ENCODE results near the gene SEMA3C.

Gene SEMA3C

DNA sequence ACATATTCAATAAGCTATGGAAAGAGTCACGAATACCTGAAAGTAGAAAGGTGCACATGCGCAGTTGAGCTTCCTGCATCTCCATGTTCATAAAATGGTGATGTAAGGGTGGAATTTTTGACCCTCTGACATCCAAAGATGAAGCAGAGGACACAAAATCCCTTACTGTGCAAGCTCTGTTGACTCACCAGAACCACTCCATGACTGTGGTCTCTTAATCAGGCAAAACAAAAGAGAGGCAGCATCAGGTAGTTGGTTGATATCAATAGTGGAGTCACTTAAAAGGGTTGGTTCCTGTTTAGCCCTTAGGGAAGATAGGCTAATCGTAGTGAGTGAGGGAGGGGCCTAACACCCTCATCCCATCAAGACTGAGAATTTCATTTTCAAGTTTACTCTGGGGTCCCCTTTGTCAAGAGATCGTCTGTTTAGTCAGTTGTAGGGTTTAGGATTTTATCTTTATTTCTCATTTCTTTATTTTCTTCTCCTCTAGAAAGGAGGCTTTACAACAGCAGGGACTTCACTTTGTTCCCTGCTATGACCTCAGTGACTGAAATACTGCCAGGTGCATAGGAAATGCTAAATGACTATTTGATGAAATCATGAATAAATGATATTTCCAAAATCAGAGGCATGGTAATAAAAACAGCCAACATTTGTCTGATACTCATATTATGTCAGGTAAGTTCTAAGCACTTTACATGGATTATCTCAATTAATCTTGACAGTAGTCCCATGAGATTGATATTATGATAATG lies 182.3 kb downstream of the SEMA3C start:
- no peak overlapping the region for H3K27ac ChIP-seq (ENCODE audit: low read depth, low read length)

GRCh38 chr7:80735330-80735729 lies 183.5 kb downstream of the SEMA3C start:
- Histone ChIP-seq H3K9ac (ENCODE audit: low read length in 5 of 5) (no peak overlapping the region), H3K27ac (ENCODE audit: low read depth, low read length) (no peak overlapping the region), H3K9me3 (ENCODE audit: control insufficient read depth in 5 of 5, low read length in 5 of 5) (no peaks in the 10 kb centered on the region), H3K36me3 (ENCODE audit: control insufficient read depth in 5 of 5, insufficient read depth in 5 of 5, low read length in 5 of 5) (no peaks in the 10 kb centered on the region), H3K4me3 (ENCODE audit: low read depth in 1 of 5, low read length in 5 of 5) (no peak overlapping the region), H3K27me3 (ENCODE audit: control insufficient read depth in 5 of 5, insufficient read depth in 4 of 5, low read length in 5 of 5) (no peaks in the 10 kb centered on the region), H3K4me1 (ENCODE audit: control insufficient read depth in 5 of 5, insufficient read depth in 5 of 5, low read length in 5 of 5) (no peaks in the 10 kb centered on the region)

More for the DNA sequence above, 182.3 kb downstream of the SEMA3C start:
- H3K9me3 ChIP-seq (ENCODE audit: control insufficient read depth in 5 of 5, low read length in 5 of 5): no peaks in the 10 kb centered on the region
- no peaks in the 10 kb centered on the region for H3K27me3 ChIP-seq (ENCODE audit: control insufficient read depth in 5 of 5, insufficient read depth in 4 of 5, low read length in 5 of 5)
- no peaks in the 10 kb centered on the region for H3K36me3 ChIP-seq (ENCODE audit: control insufficient read depth in 5 of 5, insufficient read depth in 5 of 5, low read length in 5 of 5)
- H3K4me1 ChIP-seq (ENCODE audit: control insufficient read depth in 5 of 5, insufficient read depth in 5 of 5, low read length in 5 of 5): no peaks in the 10 kb centered on the region
- no peak overlapping the region for H3K9ac ChIP-seq (ENCODE audit: low read length in 5 of 5)
- no peak overlapping the region for H3K4me3 ChIP-seq (ENCODE audit: low read depth in 1 of 5, low read length in 5 of 5)

- Histone ChIP-seq H3K27ac (ENCODE audit: low read depth, low read length) (no peak overlapping the region), H3K27me3 (ENCODE audit: control insufficient read depth in 5 of 5, insufficient read depth in 4 of 5, low read length in 5 of 5) (no peaks in the 10 kb centered on the region)
Observed at GRCh38 chr7:80734011-80734410, 184.8 kb downstream of the SEMA3C start.

DNA sequence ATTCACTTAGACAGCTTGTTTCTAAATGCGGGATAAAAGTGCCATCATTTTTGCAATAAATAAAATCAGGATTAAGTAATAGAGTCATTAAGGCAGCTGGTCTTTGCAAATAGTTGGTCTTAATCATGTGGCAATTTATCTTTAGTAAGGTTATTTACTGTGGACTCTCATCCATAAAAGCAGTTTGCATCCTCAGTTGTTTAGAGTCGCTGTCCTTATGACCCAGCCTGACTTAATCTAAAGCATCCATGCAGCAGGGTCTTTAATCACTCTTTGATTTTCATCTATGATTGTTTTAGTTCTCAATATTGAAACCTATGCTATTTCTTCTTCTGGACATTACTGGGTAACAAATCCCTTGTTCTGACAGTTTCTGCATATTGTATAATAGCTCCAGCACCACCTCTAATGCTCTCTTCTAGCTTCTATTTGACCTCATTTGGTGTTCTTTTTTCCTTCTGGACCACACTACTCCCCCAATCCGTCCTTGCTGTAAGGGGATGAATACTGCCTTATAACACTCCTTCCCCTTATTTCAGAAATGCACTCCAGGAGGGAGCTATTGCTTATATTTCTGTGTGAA lies 185.4 kb downstream of the SEMA3C start:
- no peaks in the 10 kb centered on the region for H3K27me3 ChIP-seq (ENCODE audit: control insufficient read depth in 5 of 5, insufficient read depth in 4 of 5, low read length in 5 of 5)
- H3K27ac ChIP-seq (ENCODE audit: low read depth, low read length): no peak overlapping the region
- H3K9ac ChIP-seq (ENCODE audit: low read length in 5 of 5): no peak overlapping the region
- H3K4me1 ChIP-seq (ENCODE audit: control insufficient read depth in 5 of 5, insufficient read depth in 5 of 5, low read length in 5 of 5): peaks cover 0 to 14% (median 10%) of the 10 kb centered on the region in 5 donors
- no peaks in the 10 kb centered on the region for H3K9me3 ChIP-seq (ENCODE audit: control insufficient read depth in 5 of 5, low read length in 5 of 5)
- H3K4me3 ChIP-seq (ENCODE audit: low read depth in 1 of 5, low read length in 5 of 5): no peak overlapping the region
- H3K36me3 ChIP-seq (ENCODE audit: control insufficient read depth in 5 of 5, insufficient read depth in 5 of 5, low read length in 5 of 5): no peaks in the 10 kb centered on the region

More at GRCh38 chr7:80734011-80734410, 184.8 kb downstream of the SEMA3C start:
- no peaks in the 10 kb centered on the region for H3K36me3 ChIP-seq (ENCODE audit: control insufficient read depth in 5 of 5, insufficient read depth in 5 of 5, low read length in 5 of 5)
- H3K4me1 ChIP-seq (ENCODE audit: control insufficient read depth in 5 of 5, insufficient read depth in 5 of 5, low read length in 5 of 5): peaks cover 0 to 13% (median 10%) of the 10 kb centered on the region in 5 donors
- H3K9me3 ChIP-seq (ENCODE audit: control insufficient read depth in 5 of 5, low read length in 5 of 5): no peaks in the 10 kb centered on the region
- H3K4me3 ChIP-seq (ENCODE audit: low read depth in 1 of 5, low read length in 5 of 5): no peak overlapping the region
- no peak overlapping the region for H3K9ac ChIP-seq (ENCODE audit: low read length in 5 of 5)

- H3K4me1 ChIP-seq (ENCODE audit: control insufficient read depth in 5 of 5, insufficient read depth in 5 of 5, low read length in 5 of 5): peaks cover 0 to 14% (median 10%) of the 10 kb centered on the region in 5 donors
- H3K27ac ChIP-seq (ENCODE audit: low read depth, low read length): no peak overlapping the region
- no peak overlapping the region for H3K4me3 ChIP-seq (ENCODE audit: low read depth in 1 of 5, low read length in 5 of 5)
- H3K36me3 ChIP-seq (ENCODE audit: control insufficient read depth in 5 of 5, insufficient read depth in 5 of 5, low read length in 5 of 5): no peaks in the 10 kb centered on the region
- H3K9ac ChIP-seq (ENCODE audit: low read length in 5 of 5): no peak overlapping the region
- no peaks in the 10 kb centered on the region for H3K9me3 ChIP-seq (ENCODE audit: control insufficient read depth in 5 of 5, low read length in 5 of 5)
- H3K27me3 ChIP-seq (ENCODE audit: control insufficient read depth in 5 of 5, insufficient read depth in 4 of 5, low read length in 5 of 5): no peaks in the 10 kb centered on the region
Observed at GRCh38 chr7:80732630-80733029, 186.2 kb downstream of the SEMA3C start.

DNA sequence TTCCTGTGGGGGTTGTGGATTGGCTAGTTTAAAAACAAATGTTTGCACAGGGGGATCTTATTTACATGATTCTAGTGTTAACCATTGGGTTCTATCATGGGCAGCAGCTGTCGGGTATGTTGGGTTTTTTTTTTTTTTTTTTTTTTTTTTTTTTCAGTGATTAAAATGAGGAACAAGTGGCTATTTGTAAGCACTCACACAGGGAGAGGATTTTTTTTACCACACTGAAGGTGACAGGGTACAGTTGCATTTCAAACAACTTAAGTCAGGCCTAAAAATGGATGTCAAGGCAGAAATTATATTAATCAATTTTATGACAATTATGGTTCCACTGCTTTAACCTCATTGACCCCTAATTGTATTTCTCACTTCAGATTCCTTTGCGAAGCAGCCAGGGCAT lies 187.6 kb downstream of the SEMA3C start:
- Histone ChIP-seq H3K4me3 (ENCODE audit: low read depth in 1 of 5, low read length in 5 of 5) (no peak overlapping the region), H3K9ac (ENCODE audit: low read length in 5 of 5) (no peak overlapping the region), H3K27ac (ENCODE audit: low read depth, low read length) (no peak overlapping the region), H3K9me3 (ENCODE audit: control insufficient read depth in 5 of 5, low read length in 5 of 5) (no peaks in the 10 kb centered on the region), H3K4me1 (ENCODE audit: control insufficient read depth in 5 of 5, insufficient read depth in 5 of 5, low read length in 5 of 5) (peaks cover 0 to 14% (median 10%) of the 10 kb centered on the region in 5 donors), H3K36me3 (ENCODE audit: control insufficient read depth in 5 of 5, insufficient read depth in 5 of 5, low read length in 5 of 5) (no peaks in the 10 kb centered on the region), H3K27me3 (ENCODE audit: control insufficient read depth in 5 of 5, insufficient read depth in 4 of 5, low read length in 5 of 5) (no peaks in the 10 kb centered on the region)

DNA sequence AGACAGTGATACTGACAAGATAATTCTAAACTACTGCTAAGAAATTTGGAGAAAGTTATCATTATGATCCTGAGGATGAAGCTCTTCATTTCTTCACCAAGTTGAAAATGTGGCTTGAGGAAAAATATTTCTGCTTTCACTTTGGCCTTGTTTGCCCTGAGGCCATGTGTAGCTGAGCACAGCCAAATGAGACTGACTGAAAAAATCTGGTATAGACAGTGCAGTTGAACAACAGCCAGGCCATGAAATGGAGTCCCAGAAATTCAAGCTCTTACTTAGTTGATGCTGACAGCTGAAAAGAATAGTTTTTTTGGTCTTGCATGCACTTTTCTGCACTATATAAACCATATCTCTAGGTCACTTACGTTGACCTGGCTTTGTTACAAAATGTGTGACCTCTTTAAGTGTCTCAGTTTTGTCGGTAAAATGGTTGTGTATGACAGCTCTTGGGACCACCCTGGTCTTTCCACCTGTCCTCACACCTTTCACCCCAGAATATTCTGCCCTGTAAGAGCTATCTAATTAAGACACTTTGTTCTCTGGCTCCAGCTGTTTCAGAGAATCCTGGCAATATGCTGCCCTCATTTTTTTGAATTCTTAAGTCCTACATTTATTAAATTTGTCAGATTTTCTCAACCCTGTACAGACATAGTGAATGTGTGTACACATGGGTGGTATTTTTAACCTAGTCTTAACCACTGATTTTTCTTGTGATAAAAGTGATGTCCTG lies 189.1 kb downstream of the SEMA3C start:
- H3K27me3 ChIP-seq (ENCODE audit: control insufficient read depth in 5 of 5, insufficient read depth in 4 of 5, low read length in 5 of 5): no peaks in the 10 kb centered on the region
- H3K9ac ChIP-seq (ENCODE audit: low read length in 5 of 5): no peak overlapping the region
- no peak overlapping the region for H3K4me3 ChIP-seq (ENCODE audit: low read depth in 1 of 5, low read length in 5 of 5)
- no peaks in the 10 kb centered on the region for H3K36me3 ChIP-seq (ENCODE audit: control insufficient read depth in 5 of 5, insufficient read depth in 5 of 5, low read length in 5 of 5)
- peak overlapping the region; percentile 27 for H3K27ac ChIP-seq (ENCODE audit: low read depth, low read length)
- peaks cover 0 to 20% (median 11%) of the 10 kb centered on the region in 5 donors for H3K4me1 ChIP-seq (ENCODE audit: control insufficient read depth in 5 of 5, insufficient read depth in 5 of 5, low read length in 5 of 5)
- no peaks in the 10 kb centered on the region for H3K9me3 ChIP-seq (ENCODE audit: control insufficient read depth in 5 of 5, low read length in 5 of 5)

DNA sequence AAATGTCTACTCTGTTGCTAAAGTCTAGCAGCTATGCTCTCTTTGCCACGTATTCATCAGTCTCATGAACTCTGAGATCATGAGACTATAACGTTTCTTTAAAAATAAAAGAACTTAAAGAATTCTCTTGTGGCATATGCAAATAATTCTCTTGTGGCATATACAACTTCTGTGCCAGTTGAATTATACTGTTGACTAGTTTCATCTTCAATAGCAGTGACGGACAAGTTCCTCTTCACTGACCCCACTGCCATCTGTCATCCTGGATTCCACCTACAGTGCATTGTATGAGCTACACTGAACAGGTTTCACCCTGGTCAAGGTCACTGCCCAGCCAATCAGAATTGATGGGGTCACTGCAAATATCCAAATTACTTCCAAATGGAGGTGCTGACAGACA lies 192.2 kb downstream of the SEMA3C start:
- no peak overlapping the region for H3K4me3 ChIP-seq (ENCODE audit: low read depth in 1 of 5, low read length in 5 of 5)
- no peaks in the 10 kb centered on the region for H3K27me3 ChIP-seq (ENCODE audit: control insufficient read depth in 5 of 5, insufficient read depth in 4 of 5, low read length in 5 of 5)
- H3K9me3 ChIP-seq (ENCODE audit: control insufficient read depth in 5 of 5, low read length in 5 of 5): no peaks in the 10 kb centered on the region
- H3K36me3 ChIP-seq (ENCODE audit: control insufficient read depth in 5 of 5, insufficient read depth in 5 of 5, low read length in 5 of 5): no peaks in the 10 kb centered on the region
- H3K4me1 ChIP-seq (ENCODE audit: control insufficient read depth in 5 of 5, insufficient read depth in 5 of 5, low read length in 5 of 5): peaks cover 3 to 43% (median 25%) of the 10 kb centered on the region in 5 donors
- no peak overlapping the region for H3K9ac ChIP-seq (ENCODE audit: low read length in 5 of 5)
- H3K27ac ChIP-seq (ENCODE audit: low read depth, low read length): no peak overlapping the region

DNA sequence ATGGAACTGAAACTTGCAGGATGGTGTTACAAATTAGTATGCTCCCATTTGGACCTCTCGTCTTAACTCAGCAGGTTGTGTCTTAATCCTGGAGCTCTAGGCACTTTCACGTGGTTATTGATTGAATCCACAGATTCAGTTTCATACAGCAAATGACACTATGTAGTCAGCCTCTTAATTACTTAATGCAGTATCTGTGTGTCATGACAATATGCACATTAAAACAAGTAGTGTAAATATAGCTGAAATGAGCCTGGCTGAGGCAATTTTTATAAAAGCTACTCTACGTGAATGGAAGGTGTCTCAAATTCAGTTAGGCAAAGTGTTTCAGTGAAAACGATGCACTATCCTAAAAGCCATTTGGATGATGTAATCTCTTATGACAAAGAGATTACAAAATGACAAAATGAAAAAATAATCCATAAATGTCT lies 193.7 kb downstream of the SEMA3C start:
- H3K27ac ChIP-seq (ENCODE audit: low read depth, low read length): peak overlapping the region; percentile 17
- H3K9ac ChIP-seq (ENCODE audit: low read length in 5 of 5): no peak overlapping the region
- no peaks in the 10 kb centered on the region for H3K36me3 ChIP-seq (ENCODE audit: control insufficient read depth in 5 of 5, insufficient read depth in 5 of 5, low read length in 5 of 5)
- H3K27me3 ChIP-seq (ENCODE audit: control insufficient read depth in 5 of 5, insufficient read depth in 4 of 5, low read length in 5 of 5): no peaks in the 10 kb centered on the region
- peaks cover 3 to 47% (median 31%) of the 10 kb centered on the region in 5 donors for H3K4me1 ChIP-seq (ENCODE audit: control insufficient read depth in 5 of 5, insufficient read depth in 5 of 5, low read length in 5 of 5)
- no peak overlapping the region for H3K4me3 ChIP-seq (ENCODE audit: low read depth in 1 of 5, low read length in 5 of 5)
- H3K9me3 ChIP-seq (ENCODE audit: control insufficient read depth in 5 of 5, low read length in 5 of 5): no peaks in the 10 kb centered on the region
